H1 (cell line): ENCODE results near the gene HS6ST1. TPM values are rescaled to one million over a fixed set of nuclear protein-coding genes. Genes with fewer than 3 reads are reported as not detected.
A peak's percentile ranks its signal among the peaks of the same experiment; 100 is the strongest.

Source experiments
- CTCF ChIA-PET: fragments of 300-600 bp; sonication (Branson Sonifier 250); formaldehyde crosslinking; loops from one replicate; lab custom pipeline; 2021; ENCODE audit not compliant: partially characterized antibody; lab: Charles Lee
- POLR2A ChIA-PET: fragments of 300-600 bp; sonication (Branson Sonifier 250); formaldehyde crosslinking; loops from one replicate; lab custom pipeline; 2021; ENCODE audit warnings: inconsistent platforms; ENCODE audit not compliant: partially characterized antibody; lab: Charles Lee
- DNase-seq, 2 experiments: peaks; one replicate each; pipeline versions ENCODE4 v3.0.0 to v3.0.0-alpha.2; 2010 to 2022; ENCODE audit warnings: low spot score in 2 of 2, low read depth in 1 of 2, mixed read lengths in 1 of 2
- FAIRE-seq: peaks from 2 replicates; lab custom pipeline; 2011; peaks lifted over from hg19 to GRCh38; lab: Jason Lieb, UNC
- H2AFZ ChIP-seq: 2 replicates; pipeline ENCODE4 v1.8.1; 2012; ENCODE audit warnings: low read length, inconsistent platforms
- H2AK5ac ChIP-seq: 2 replicates; pipeline ENCODE4 v1.6.1; 2013; ENCODE audit warnings: low read depth, low read length
- H2BK120ac ChIP-seq: replicated peaks from 2 replicates; pipeline ENCODE3; 2013; ENCODE audit warnings: low read depth, low read length, inconsistent platforms
- H2BK12ac ChIP-seq: 2 replicates; pipeline ENCODE4 v1.6.1; 2013; ENCODE audit warnings: low read depth, low read length
- H2BK15ac ChIP-seq: 2 replicates; pipeline ENCODE4 v1.6.1; 2013; ENCODE audit warnings: low read length
- H2BK20ac ChIP-seq: 2 replicates; pipeline ENCODE4 v1.6.1; 2013; ENCODE audit warnings: low read length
- H2BK5ac ChIP-seq: 2 replicates; pipeline ENCODE4 v1.6.1; 2013; ENCODE audit warnings: low read depth, low read length
- H3K14ac ChIP-seq: 2 replicates; pipeline ENCODE4 v1.6.1; 2013; ENCODE audit warnings: inconsistent platforms; ENCODE audit not compliant: insufficient read length
- H3K18ac ChIP-seq: 2 replicates; pipeline ENCODE4 v1.6.1; 2013; ENCODE audit warnings: low read length; ENCODE audit errors: extremely low read depth
- H3K23ac ChIP-seq: 2 replicates; pipeline ENCODE4 v1.6.1; 2013; ENCODE audit warnings: inconsistent platforms; ENCODE audit not compliant: insufficient read length
- H3K23me2 ChIP-seq: 2 replicates; pipeline ENCODE4 v1.6.1; 2013; ENCODE audit warnings: low read depth, low read length
- H3K27ac ChIP-seq: 2 replicates; pipeline ENCODE4 v1.6.1; 2011; ENCODE audit warnings: low read depth, low read length, inconsistent platforms
- H3K27me3 ChIP-seq, 4 experiments: replicated peaks in 1 of 4; 1 replicate in 1 of 4; 2 replicates in 3 of 4; pipeline versions ENCODE4 v1.6.1 to v1.8.1; 2011 to 2013; ENCODE audit warnings: low read length in 3 of 4, mild to moderate bottlenecking in 3 of 4, inconsistent platforms in 2 of 4, mixed read lengths in 2 of 4, moderate library complexity in 1 of 4; ENCODE audit not compliant: control insufficient read depth in 3 of 4, insufficient read depth in 3 of 4; ENCODE audit errors: extremely low read depth in 1 of 4
- H3K36me3 ChIP-seq, 4 experiments: 2 replicates each; pipeline versions ENCODE4 v1.6.1 to v1.8.1; 2011 to 2013; ENCODE audit warnings: mild to moderate bottlenecking in 4 of 4, low read length in 3 of 4, moderate library complexity in 2 of 4, control low read depth in 1 of 4, inconsistent platforms in 1 of 4; ENCODE audit not compliant: insufficient read depth in 4 of 4, control insufficient read depth in 2 of 4
- H3K4ac ChIP-seq: replicated peaks from 2 replicates; pipeline ENCODE3; 2013; ENCODE audit warnings: low read length, low read depth, mixed read lengths, inconsistent platforms; ENCODE audit not compliant: insufficient read length
- H3K4me1 ChIP-seq, 4 experiments: replicated peaks in 1 of 4; 1 replicate in 1 of 4; 2 replicates in 3 of 4; pipeline versions ENCODE4 v1.6.1 to v1.8.1; 2011 to 2013; ENCODE audit warnings: low read length in 3 of 4, inconsistent platforms in 2 of 4, mixed read lengths in 1 of 4; ENCODE audit not compliant: insufficient read depth in 4 of 4, control insufficient read depth in 3 of 4
- H3K4me2 ChIP-seq, 2 experiments: 2 replicates each; pipeline versions ENCODE4 v1.6.1 to v1.8.1; 2011 to 2013; ENCODE audit warnings: low read depth in 2 of 2, low read length in 2 of 2, control low read depth in 1 of 2, inconsistent platforms in 1 of 2, mild to moderate bottlenecking in 1 of 2; ENCODE audit not compliant: insufficient read depth in 1 of 2
- H3K4me3 ChIP-seq, 4 experiments: fragments of 200-600, 300-600 bp in 1 of 4; sonication (generic), shearing (Covaris generic), sonication (Bioruptor Twin) in 1 of 4; 2 replicates each; pipeline versions ENCODE4 v1.5.1 to v1.8.1; 2011 to 2016; ENCODE audit warnings: low read length in 4 of 4, low read depth in 3 of 4, control low read depth in 2 of 4, inconsistent platforms in 2 of 4, mild to moderate bottlenecking in 2 of 4, mixed read lengths in 1 of 4, moderate library complexity in 1 of 4; ENCODE audit not compliant: insufficient read depth in 2 of 4; ENCODE audit errors: extremely low read depth in 1 of 4
- H3K56ac ChIP-seq: replicated peaks from 2 replicates; pipeline ENCODE3; 2013; ENCODE audit warnings: low read depth, mild to moderate bottlenecking, mixed read lengths, low read length, inconsistent platforms; ENCODE audit not compliant: insufficient read length
- H3K79me1 ChIP-seq: 2 replicates; pipeline ENCODE4 v1.6.1; 2013; ENCODE audit warnings: low read depth, low read length, control low read depth
- H3K79me2 ChIP-seq, 2 experiments: 2 replicates each; pipeline versions ENCODE4 v1.6.1 to v1.8.1; 2012 to 2013; ENCODE audit warnings: low read length in 2 of 2, mild to moderate bottlenecking in 2 of 2, inconsistent platforms in 1 of 2; ENCODE audit not compliant: insufficient read depth in 2 of 2, control insufficient read depth in 1 of 2
- H3K9ac ChIP-seq, 4 experiments: replicated peaks in 1 of 4; 1 replicate in 1 of 4; 2 replicates in 3 of 4; pipeline versions ENCODE4 v1.6.1 to v1.8.1; 2011 to 2013; ENCODE audit warnings: low read depth in 3 of 4, low read length in 3 of 4, control low read depth in 2 of 4, mild to moderate bottlenecking in 2 of 4, moderate library complexity in 2 of 4, inconsistent platforms in 1 of 4; ENCODE audit errors: extremely low read depth in 1 of 4
- H3K9me3 ChIP-seq, 2 experiments: 2 replicates each; pipeline versions ENCODE4 v1.6.1 to v1.8.1; 2012 to 2013; ENCODE audit warnings: mild to moderate bottlenecking in 2 of 2, moderate library complexity in 2 of 2, control low read depth in 1 of 2, inconsistent platforms in 1 of 2, low read depth in 1 of 2, low read length in 1 of 2, mixed read lengths in 1 of 2; ENCODE audit not compliant: insufficient read depth in 2 of 2
- H4K20me1 ChIP-seq, 2 experiments: replicated peaks in 1 of 2; 2 replicates each; pipeline versions ENCODE3 to v1.8.1; 2011 to 2013; ENCODE audit warnings: inconsistent platforms in 2 of 2, low read length in 2 of 2, mild to moderate bottlenecking in 1 of 2; ENCODE audit not compliant: insufficient read depth in 2 of 2, control insufficient read depth in 1 of 2
- H4K5ac ChIP-seq: 2 replicates; pipeline ENCODE4 v1.6.1; 2013; ENCODE audit warnings: low read length, low read depth, mixed read lengths, inconsistent platforms; ENCODE audit not compliant: insufficient read length
- H4K8ac ChIP-seq: 2 replicates; pipeline ENCODE4 v1.8.0; 2013; ENCODE audit warnings: mild to moderate bottlenecking, moderate library complexity, low read length, inconsistent platforms; ENCODE audit not compliant: insufficient read depth; ENCODE audit errors: extremely low read depth
- H4K91ac ChIP-seq: replicated peaks from 2 replicates; pipeline ENCODE3; 2013; ENCODE audit warnings: low read length, mixed read lengths, inconsistent platforms; ENCODE audit not compliant: insufficient read length
- ATF3 ChIP-seq: IDR thresholded peaks from 2 replicates; pipeline ENCODE4 v1.6.1; 2011; ENCODE audit warnings: low read depth, mild to moderate bottlenecking, low read length; ENCODE audit not compliant: insufficient read depth
- CEBPB ChIP-seq: IDR thresholded peaks from 2 replicates; pipeline ENCODE4 v1.6.1; 2012; ENCODE audit warnings: low read depth, low read length
- CTCF ChIP-seq, 3 experiments: IDR thresholded peaks; 1 replicate in 2 of 3; 2 replicates in 1 of 3; pipeline versions ENCODE4 v1.5.1 to v1.6.1; 2011; ENCODE audit warnings: low read length in 3 of 3, mild to moderate bottlenecking in 3 of 3, inconsistent platforms in 2 of 3, low read depth in 1 of 3, moderate library complexity in 1 of 3; ENCODE audit not compliant: insufficient read depth in 1 of 3; ENCODE audit errors: control extremely low read depth in 1 of 3
- RXRA ChIP-seq: IDR thresholded peaks from 2 replicates; pipeline ENCODE4 v1.6.1; 2011; ENCODE audit warnings: low read depth, mild to moderate bottlenecking, low read length, moderate library complexity; ENCODE audit not compliant: insufficient read depth
- WGBS, 2 experiments: shearing (Covaris generic) in 1 of 2; methylation state at CpG; one replicate each; pipeline versions ENCODE4 v1.1.6 to v1.1.7; 2013 to 2015; ENCODE audit warnings: low lambda C conversion rate in 2 of 2, mixed read lengths in 2 of 2, inconsistent platforms in 1 of 2, low coverage in 1 of 2, missing lambda C conversion rate in 1 of 2; ENCODE audit not compliant: insufficient replicate concordance in 2 of 2, insufficient coverage in 1 of 2, insufficient read length in 1 of 2; ENCODE audit errors: extremely low coverage in 1 of 2, missing lambda C conversion rate in 1 of 2; 5-methylcytosine and 5-hydroxymethylcytosine counted together
- polyA plus RNA-seq, 7 experiments: library from polyadenylated mRNA; depleted of rRNA in 3 of 7; stranded (reverse) in 5 of 7; unstranded in 2 of 7; fragments of >200 nt in 5 of 7; fragments of 200-250 nt in 2 of 7; gene quantifications; 1 replicate in 5 of 7; 2 replicates in 1 of 7; 4 replicates in 1 of 7; pipeline versions ENCODE4 v1.2.1 to v1.2.3, GENCODE V29; 2011 to 2013; ENCODE audit warnings: missing spikeins in 2 of 7, mixed read lengths in 2 of 7
- total RNA-seq: library from RNA; stranded (reverse); fragmentation: NEBNext Ultra II Directional; extraction: Animal tissue kit (Norgen Biotek cat#: 25700); gene quantifications from 2 replicates; pipeline ENCODE4 v1.2.1, GENCODE V29; 2021

Gene HS6ST1
- total and polyA plus RNA-seq, 2 of the 8 experiments (the other 6 are each of a cell fraction or from before 2014, with no cell fraction given) = 37.4 to 74.6 TPM

- Histone ChIP-seq H2BK120ac (no peak overlapping the region), H3K18ac (no peak overlapping the region; the same call in 1 of the 2 replicates), H3K14ac (no peak overlapping the region), H3K23ac (no peak overlapping the region), H3K27ac (no peak overlapping the region; the same call in 1 of the 2 replicates), H4K5ac (no peak overlapping the region), H3K4me3 (no peak overlapping the region), H2AK5ac (no peak overlapping the region), H3K79me2 (peaks cover 0 to 90% of the 10 kb centered on the region in 2 experiments; a peak in 3 of 4 replicates), H3K9ac (no peak overlapping the region), H2BK20ac (no peak overlapping the region), H2AFZ (no peak overlapping the region), H4K8ac (no peak overlapping the region), H3K36me3 (peaks cover 0 to 4% (median 0%) of the 10 kb centered on the region in 4 experiments; a peak in 3 of 8 replicates), H4K91ac (no peak overlapping the region), H3K79me1 (peaks cover 40% of the 10 kb centered on the region), H2BK5ac (0 out of 2 replicates have a peak overlapping the region, but pooled peaks have one; percentile 30), H3K27me3 (no peaks in the 10 kb centered on the region), H2BK12ac (no peak overlapping the region), H3K56ac (no peak overlapping the region), H3K4me2 (no peak overlapping the region), H3K4ac (no peak overlapping the region), H3K23me2 (no peaks in the 10 kb centered on the region), H2BK15ac (no peak overlapping the region; the same call in 1 of the 2 replicates), H4K20me1 (peaks cover 46 to 61% of the 10 kb centered on the region in 2 experiments), H3K9me3 (no peaks in the 10 kb centered on the region), H3K4me1 (peaks cover 4 to 43% (median 26%) of the 10 kb centered on the region in 4 experiments)
- 90% methylated on average over 23 of the region's 23 CpGs; no CpG with 5 or more reads in 1 of the 2 experiments for WGBS, 2 experiments
- POLR2A ChIA-PET = interaction anchor here (0.5 to 2.1 kb wide), 5 partner anchors 8 to 214 kb away, joined by 3 to 8 read pairs (median 4); no protein-coding TSS in a partner anchor
- TF ChIP-seq CEBPB (no peak), ATF3 (no peak), RXRA (no peak), CTCF (IDR thresholded peaks at IDR 0.05; ENCODE audit: control extremely low read depth in 1 of 3, insufficient read depth in 1 of 3, low read depth in 1 of 3, low read length in 3 of 3) (no peak)
- no peak for FAIRE-seq
- CTCF ChIA-PET = interaction anchor here (0.7 to 1.5 kb wide), 4 partner anchors 10 to 18 kb away, joined by 3 to 4 read pairs (median 3); no protein-coding TSS in a partner anchor
- no peak for DNase-seq
Observed at GRCh38 chr2:128287780-128288735, 30.6 kb downstream of the HS6ST1 start.
